ENCODE measurements around the gene WDFY2.
"Not testable (repeated sequence)": the region's sequence is repeated elsewhere in the genome, so short reads cannot be mapped to it uniquely, and the experiment has no call there.

The WDFY2 gene

GRCh38 chr13:51590971-51591627 lies 6.8 kb downstream of the WDFY2 start:
- H3K27me3 Mint-ChIP-seq (ENCODE audit: low read depth), result no peaks in the 10 kb centered on the region
- TF ChIP-seq, protein P1, sequence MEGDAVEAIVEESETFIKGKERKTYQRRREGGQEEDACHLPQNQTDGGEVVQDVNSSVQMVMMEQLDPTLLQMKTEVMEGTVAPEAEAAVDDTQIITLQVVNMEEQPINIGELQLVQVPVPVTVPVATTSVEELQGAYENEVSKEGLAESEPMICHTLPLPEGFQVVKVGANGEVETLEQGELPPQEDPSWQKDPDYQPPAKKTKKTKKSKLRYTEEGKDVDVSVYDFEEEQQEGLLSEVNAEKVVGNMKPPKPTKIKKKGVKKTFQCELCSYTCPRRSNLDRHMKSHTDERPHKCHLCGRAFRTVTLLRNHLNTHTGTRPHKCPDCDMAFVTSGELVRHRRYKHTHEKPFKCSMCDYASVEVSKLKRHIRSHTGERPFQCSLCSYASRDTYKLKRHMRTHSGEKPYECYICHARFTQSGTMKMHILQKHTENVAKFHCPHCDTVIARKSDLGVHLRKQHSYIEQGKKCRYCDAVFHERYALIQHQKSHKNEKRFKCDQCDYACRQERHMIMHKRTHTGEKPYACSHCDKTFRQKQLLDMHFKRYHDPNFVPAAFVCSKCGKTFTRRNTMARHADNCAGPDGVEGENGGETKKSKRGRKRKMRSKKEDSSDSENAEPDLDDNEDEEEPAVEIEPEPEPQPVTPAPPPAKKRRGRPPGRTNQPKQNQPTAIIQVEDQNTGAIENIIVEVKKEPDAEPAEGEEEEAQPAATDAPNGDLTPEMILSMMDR (IDR thresholded peaks at IDR 0.05; ENCODE audit: unreplicated experiment in 3 of 3), result no peak
- H3K36me3 Mint-ChIP-seq (ENCODE audit: low read depth), result no peaks in the 10 kb centered on the region
- H3K4me3 Mint-ChIP-seq, result peak overlapping the region in 1 of 3 experiments; percentile 30
- H3K4me1 Mint-ChIP-seq, result peaks cover 31% of the 10 kb centered on the region
- H3K9me3 Mint-ChIP-seq, result no peaks in the 10 kb centered on the region
- H3K27ac Mint-ChIP-seq, result peak overlapping the region; percentile 30 to 61 (median 48)

- H3K4me1 Mint-ChIP-seq, result peaks cover 31% of the 10 kb centered on the region
- H3K27me3 Mint-ChIP-seq (ENCODE audit: low read depth); H3K9me3 Mint-ChIP-seq; H3K36me3 Mint-ChIP-seq (ENCODE audit: low read depth); H3K4me3 Mint-ChIP-seq: not testable (repeated sequence)
- peak overlapping the region; percentile 30 to 61 (median 48) for H3K27ac Mint-ChIP-seq
These were observed 7.7 kb downstream of the WDFY2 start for GRCh38 chr13:51591938-51592337.

DNA sequence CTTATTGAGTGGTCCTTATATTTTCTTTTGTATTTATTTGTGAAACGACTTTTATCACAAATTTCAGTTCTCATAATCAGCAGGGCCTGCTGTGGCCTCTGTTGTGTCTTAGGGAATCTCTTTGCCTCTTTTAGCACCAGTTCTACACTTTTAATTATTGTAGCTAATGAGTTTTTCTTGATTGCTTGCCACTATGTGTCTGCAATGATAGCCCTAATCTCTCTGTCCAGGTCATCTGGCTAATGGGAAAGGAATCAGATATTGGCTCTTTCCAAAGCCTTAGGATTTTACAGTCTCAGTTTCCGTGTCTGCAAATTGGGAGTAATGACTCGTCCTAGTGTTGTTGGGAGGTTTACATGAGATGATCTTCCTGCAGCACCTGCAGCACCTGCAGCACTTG lies 10.2 kb downstream of the WDFY2 start:
- no peaks in the 10 kb centered on the region for H3K36me3 Mint-ChIP-seq (ENCODE audit: low read depth)
- H3K4me3 Mint-ChIP-seq, result no peak overlapping the region
- no peak overlapping the region for H3K27ac Mint-ChIP-seq
- H3K4me1 Mint-ChIP-seq, result peaks cover 27% of the 10 kb centered on the region
- no peaks in the 10 kb centered on the region for H3K27me3 Mint-ChIP-seq (ENCODE audit: low read depth)
- TF ChIP-seq, protein P1 (IDR thresholded peaks at IDR 0.05; ENCODE audit: unreplicated experiment in 3 of 3), result no peak
- no peaks in the 10 kb centered on the region for H3K9me3 Mint-ChIP-seq

- TF ChIP-seq, protein P1 (IDR thresholded peaks at IDR 0.05; ENCODE audit: unreplicated experiment in 3 of 3), result no peak
- Mint-ChIP-seq H3K4me3 (no peak overlapping the region), H3K4me1 (peaks cover 24% of the 10 kb centered on the region), H3K9me3 (no peaks in the 10 kb centered on the region), H3K27me3 (ENCODE audit: low read depth) (no peaks in the 10 kb centered on the region), H3K27ac (peak overlapping the region in 1 of 3 experiments; percentile 37), H3K36me3 (ENCODE audit: low read depth) (no peaks in the 10 kb centered on the region)
These were observed 11.2 kb downstream of the WDFY2 start for GRCh38 chr13:51595416-51595815.

- Mint-ChIP-seq H3K4me3 (no peak overlapping the region), H3K27me3 (ENCODE audit: low read depth) (no peaks in the 10 kb centered on the region), H3K36me3 (ENCODE audit: low read depth) (no peaks in the 10 kb centered on the region), H3K4me1 (peaks cover 18% of the 10 kb centered on the region), H3K27ac (peak overlapping the region in 1 of 3 experiments; percentile 23), H3K9me3 (no peaks in the 10 kb centered on the region)
- TF ChIP-seq, protein P1 (IDR thresholded peaks at IDR 0.05; ENCODE audit: unreplicated experiment in 3 of 3), result no peak
These were observed 12.3 kb downstream of the WDFY2 start for GRCh38 chr13:51596541-51596940.

DNA sequence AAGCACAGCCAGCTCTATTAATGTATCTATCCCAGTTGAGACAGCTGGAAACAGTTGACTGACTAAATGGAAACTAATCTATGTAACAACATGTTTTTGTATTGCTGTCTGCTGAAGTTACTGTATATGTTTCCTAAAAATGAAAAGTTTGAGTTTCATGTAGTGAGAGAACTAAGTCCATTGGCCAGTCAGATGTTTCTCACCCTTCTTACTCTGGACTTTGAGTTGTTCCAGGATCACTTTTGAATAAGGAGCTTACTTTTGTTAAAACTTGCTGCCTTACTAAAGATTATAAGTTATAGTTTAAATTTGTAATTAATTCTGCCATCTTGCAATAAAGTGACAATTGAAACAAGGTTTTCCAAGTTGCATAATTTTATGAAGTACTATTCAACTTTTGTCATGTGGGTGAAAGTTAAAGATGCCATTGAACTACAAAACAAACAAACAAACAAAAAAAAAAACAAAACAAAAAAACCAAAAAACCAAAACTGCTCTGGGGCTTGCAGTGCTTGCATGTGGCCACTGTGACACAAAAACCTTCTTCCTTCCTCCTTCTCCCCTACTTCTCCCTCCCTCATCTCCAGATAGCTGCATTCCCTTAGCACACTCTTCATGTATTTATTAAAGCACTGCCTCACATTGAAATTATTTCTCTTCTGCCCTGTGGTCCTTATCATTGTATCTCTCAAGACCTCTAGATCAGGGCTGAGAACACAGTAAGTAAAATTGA lies 15.3 kb downstream of the WDFY2 start:
- H3K4me1 Mint-ChIP-seq, result peaks cover 14% of the 10 kb centered on the region
- no peak overlapping the region for H3K4me3 Mint-ChIP-seq
- no peaks in the 10 kb centered on the region for H3K27me3 Mint-ChIP-seq (ENCODE audit: low read depth)
- H3K27ac Mint-ChIP-seq, result no peak overlapping the region
- TF ChIP-seq, protein P1 (IDR thresholded peaks at IDR 0.05; ENCODE audit: unreplicated experiment in 3 of 3), result no peak
- no peaks in the 10 kb centered on the region for H3K9me3 Mint-ChIP-seq
- no peaks in the 10 kb centered on the region for H3K36me3 Mint-ChIP-seq (ENCODE audit: low read depth)

All from nephron (organoid).